Activated T-helper 1 cell treated with anti-CD3 and anti-CD28 coated beads, Interleukin-2, amount 50 U/mL, for 16 hours (primary cell): ENCODE data around the gene ITCH.
"Not testable (repeated sequence)": the region's sequence is repeated elsewhere in the genome, so short reads cannot be mapped to it uniquely, and the experiment has no call there.

Source experiments
- DNase-seq, 2 donors: peaks; one replicate each; pipeline ENCODE4 v3.0.0-alpha.2; 2020; ENCODE audit warnings: low read depth in 1 of 2, low spot score in 1 of 2

Gene ITCH

GRCh38 chr20:34377072-34377847 lies 14.2 kb downstream of the ITCH start:
- no peak for DNase-seq

GRCh38 chr20:34382174-34382573 lies 19.1 kb downstream of the ITCH start:
- DNase-seq: no peak

- DNase-seq: not testable (repeated sequence)
Measured at GRCh38 chr20:34382877-34383455, 19.9 kb downstream of the ITCH start.

GRCh38 chr20:34385464-34385863 lies 22.4 kb downstream of the ITCH start:
- no peak for DNase-seq

- DNase-seq: no peak
Measured at GRCh38 chr20:34388000-34388399, 24.9 kb downstream of the ITCH start.

GRCh38 chr20:34388678-34389077 lies 25.6 kb downstream of the ITCH start:
- DNase-seq: no peak

- DNase-seq: no peak
Measured at GRCh38 chr20:34389206-34389953, 26.3 kb downstream of the ITCH start.

- DNase-seq: no peak
Measured at GRCh38 chr20:34389954-34390555, 27.0 kb downstream of the ITCH start.

- no peak for DNase-seq
Measured at GRCh38 chr20:34396408-34396807, 33.3 kb downstream of the ITCH start.

GRCh38 chr20:34397096-34397495 lies 34.0 kb downstream of the ITCH start:
- DNase-seq: no peak

- not testable (repeated sequence) for DNase-seq
Measured at GRCh38 chr20:34400776-34401175, 37.7 kb downstream of the ITCH start.

- no peak for DNase-seq
Measured at GRCh38 chr20:34401741-34402455, 38.8 kb downstream of the ITCH start.

GRCh38 chr20:34402461-34402860 lies 39.4 kb downstream of the ITCH start:
- no peak for DNase-seq

GRCh38 chr20:34403063-34403827 lies 40.2 kb downstream of the ITCH start:
- no peak for DNase-seq

- DNase-seq: no peak
Measured at GRCh38 chr20:34403908-34404307, 40.8 kb downstream of the ITCH start.

GRCh38 chr20:34404803-34405202 lies 41.7 kb downstream of the ITCH start:
- no peak for DNase-seq

- not testable (repeated sequence) for DNase-seq
Measured at GRCh38 chr20:34405247-34405651, 42.2 kb downstream of the ITCH start.

- not testable (repeated sequence) for DNase-seq
Measured at GRCh38 chr20:34405942-34406341, 42.9 kb downstream of the ITCH start.

- no peak for DNase-seq
Measured at GRCh38 chr20:34407962-34408474, 44.9 kb downstream of the ITCH start.

- DNase-seq: no peak
Measured at GRCh38 chr20:34410336-34410735, 47.3 kb downstream of the ITCH start.
